NCI-H460 (cell line): ENCODE results near the gene MAP3K21. TPM values are rescaled to one million over a fixed set of nuclear protein-coding genes. Genes with fewer than 3 reads are reported as not detected.

Experiments used
- DNase-seq: peaks from one replicate; pipeline ENCODE4 v3.0.0-alpha.2; 2016; ENCODE audit warnings: low read depth; ENCODE audit errors: extremely low read depth
- total RNA-seq: library from RNA; depleted of rRNA; stranded (reverse); fragments of >200 nt; shearing (Covaris generic); gene quantifications from 2 replicates; pipeline ENCODE4 v1.2.3, GENCODE V29; 2014; rRNA removed

The MAP3K21 gene
- total RNA-seq, 1 experiment from 2014 or later, result 21.6 TPM

- DNase-seq, result no peak
These were observed 104.4 kb downstream of the MAP3K21 start for GRCh38 chr1:233431753-233432403.

- no peak for DNase-seq
These were observed 105.4 kb downstream of the MAP3K21 start for GRCh38 chr1:233432916-233433315.

GRCh38 chr1:233433436-233434210 is 106.1 kb downstream of the MAP3K21 start:
- DNase-seq, result no peak

Other genes with a start within 250 kb of the MAP3K21 start
- gene PCNX2, start 32.0 kb upstream of the MAP3K21 start, total RNA-seq, result 19.6 and 22.8 TPM in 2 replicates